SK-N-MC (cell line): ENCODE data around the gene NDST4.

Experiments
- EZH2 ChIP-seq: fragments of 200-600 bp; sonication (generic); IDR thresholded peaks from one replicate; pipeline ENCODE4 v1.6.1; 2017; ENCODE audit warnings: antibody characterized with exemption
- POLR2AphosphoS5 ChIP-seq: IDR thresholded peaks from 2 replicates; pipeline ENCODE4 v1.6.1; 2012; ENCODE audit warnings: mild to moderate bottlenecking, low read depth, low read length, borderline replicate concordance

- TF ChIP-seq POLR2AphosphoS5, result no peak; the same call in 1 of the 2 replicates
- no peak for TF ChIP-seq EZH2
Measured at GRCh38 chr4:115119804-115120352, 6.5 kb upstream of the NDST4 start.
